Endothelial cell of umbilical vein (primary cell): ENCODE measurements around the gene CLDN7. TPM values are rescaled to one million over a fixed set of nuclear protein-coding genes. Genes with fewer than 3 reads are reported as not detected.
A peak's percentile ranks its signal among the peaks of the same experiment; 100 is the strongest.

Experiments
- BruUV-seq: library from RNA; stranded (reverse); fragments of 400-500 nt; replicated peaks from 2 replicates; lab custom pipeline; 2021; lab: Mats Ljungman, UMichigan
- CTCF ChIA-PET: fragments of 300-600, 350-600 bp; sonication (Branson Sonifier 250); formaldehyde crosslinking; loops from one replicate; lab custom pipeline; 2021; ENCODE audit warnings: antibody characterized with exemption, inconsistent platforms; lab: Charles Lee
- POLR2A ChIA-PET: fragments of 300-600, 350-600 bp; sonication (Branson Sonifier 250); formaldehyde crosslinking; loops from one replicate; lab custom pipeline; 2021; ENCODE audit warnings: antibody characterized with exemption, inconsistent platforms; lab: Charles Lee
- DNase-seq: peaks from one replicate; pipeline ENCODE4 v3.0.0-alpha.2; 2011; ENCODE audit warnings: low read depth, low spot score
- FAIRE-seq: peaks from 2 replicates; lab custom pipeline; 2011; peaks lifted over from hg19 to GRCh38; lab: Jason Lieb, UNC
- H2AFZ ChIP-seq: 2 replicates; pipeline ENCODE4 v1.6.0; 2012; ENCODE audit warnings: low read depth, low read length, control low read depth, inconsistent platforms
- H3K27ac ChIP-seq: 2 replicates; pipeline ENCODE4 v1.5.1; 2011; ENCODE audit warnings: low read depth, mild to moderate bottlenecking, control low read depth, low read length, moderate library complexity; ENCODE audit not compliant: insufficient read depth
- H3K27me3 ChIP-seq, 2 experiments: 2 replicates each; pipeline versions ENCODE4 v1.6.0 to v1.6.1; 2011; ENCODE audit warnings: low read length in 2 of 2, mixed read lengths in 1 of 2; ENCODE audit not compliant: control insufficient read depth in 2 of 2, insufficient read depth in 2 of 2
- H3K36me3 ChIP-seq, 2 experiments: 2 replicates in 1 of 2; 3 replicates in 1 of 2; pipeline ENCODE4 v1.5.1; 2011; ENCODE audit warnings: low read length in 2 of 2, mild to moderate bottlenecking in 1 of 2, moderate library complexity in 1 of 2; ENCODE audit not compliant: control insufficient read depth in 2 of 2, insufficient read depth in 2 of 2; ENCODE audit errors: extremely low read depth in 1 of 2
- H3K4me1 ChIP-seq: 3 replicates; pipeline ENCODE4 v1.5.1; 2011; ENCODE audit warnings: mild to moderate bottlenecking, low read length; ENCODE audit not compliant: control insufficient read depth, insufficient read depth; ENCODE audit errors: extremely low read depth
- H3K4me2 ChIP-seq: 2 replicates; pipeline ENCODE4 v1.6.1; 2011; ENCODE audit warnings: low read length, control low read depth, mixed read lengths; ENCODE audit not compliant: insufficient read depth
- H3K4me3 ChIP-seq, 3 experiments: fragments of 200-600 bp in 1 of 3; sonication (generic), shearing (Covaris generic) in 1 of 3; replicated peaks in 1 of 3; 2 replicates each; pipeline ENCODE4 v1.5.1; 2011 to 2016; ENCODE audit warnings: control low read depth in 3 of 3, low read length in 3 of 3, mild to moderate bottlenecking in 2 of 3, inconsistent platforms in 1 of 3, low read depth in 1 of 3, moderate library complexity in 1 of 3; ENCODE audit not compliant: insufficient read depth in 1 of 3
- H3K79me2 ChIP-seq: 2 replicates; pipeline ENCODE4 v1.6.0; 2012; ENCODE audit warnings: low read length, inconsistent platforms; ENCODE audit not compliant: control insufficient read depth, insufficient read depth
- H3K9ac ChIP-seq: replicated peaks from 2 replicates; pipeline ENCODE3; 2011; ENCODE audit warnings: low read length, control low read depth; ENCODE audit not compliant: insufficient read depth; ENCODE audit errors: extremely low read depth
- H3K9me1 ChIP-seq: replicated peaks from 3 replicates; pipeline ENCODE4 v1.6.0; 2011; ENCODE audit warnings: mild to moderate bottlenecking, low read length; ENCODE audit not compliant: control insufficient read depth, insufficient read depth; ENCODE audit errors: extremely low read depth
- H3K9me3 ChIP-seq: replicated peaks from 2 replicates; pipeline ENCODE4 v1.5.1; 2012; ENCODE audit warnings: low read length, inconsistent platforms; ENCODE audit not compliant: control insufficient read depth, insufficient read depth
- H4K20me1 ChIP-seq: replicated peaks from 2 replicates; pipeline ENCODE3; 2011; ENCODE audit warnings: mild to moderate bottlenecking, low read length; ENCODE audit not compliant: control insufficient read depth, insufficient read depth; ENCODE audit errors: extremely low read depth
- EZH2 ChIP-seq: IDR thresholded peaks from 2 replicates; pipeline ENCODE4 v1.6.1; 2012; ENCODE audit warnings: borderline replicate concordance, low read depth, mild to moderate bottlenecking, moderate library complexity, low read length, inconsistent platforms; ENCODE audit not compliant: severe bottlenecking
- FOS ChIP-seq: IDR thresholded peaks from 2 replicates; pipeline ENCODE4 v1.6.1; 2011; ENCODE audit warnings: mild to moderate bottlenecking, low read length, moderate library complexity, borderline replicate concordance; ENCODE audit not compliant: insufficient read depth
- GATA2 ChIP-seq: IDR thresholded peaks from 2 replicates; pipeline ENCODE4 v1.7.0; 2011; ENCODE audit warnings: low read depth, mild to moderate bottlenecking, moderate library complexity, mixed read lengths, low read length; ENCODE audit not compliant: insufficient read length, insufficient read depth
- JUN ChIP-seq: IDR thresholded peaks from 2 replicates; pipeline ENCODE4 v1.6.1; 2011; ENCODE audit warnings: borderline replicate concordance, low read depth; ENCODE audit not compliant: insufficient read length, insufficient read depth
- MYC ChIP-seq: IDR thresholded peaks from one replicate; pipeline ENCODE4 v1.6.1; 2011; ENCODE audit warnings: mild to moderate bottlenecking, low read depth, low read length
- POLR2A ChIP-seq: IDR thresholded peaks from 2 replicates; pipeline ENCODE4 v1.6.1; 2012; ENCODE audit warnings: low read depth, mild to moderate bottlenecking, control low read depth, low read length
- POLR2AphosphoS5 ChIP-seq: IDR thresholded peaks from 2 replicates; pipeline ENCODE4 v1.6.1; 2012; ENCODE audit warnings: low read depth, mild to moderate bottlenecking, control low read depth, low read length, moderate library complexity; ENCODE audit not compliant: insufficient read depth
- dilution Hi-C: fragments of 300-500 bp; cut with MboI; formaldehyde crosslinking; loops from one replicate; pipeline ENCODE4 v1.15.0; 2019; ENCODE audit warnings: low sequenced_read_pairs; ENCODE audit not compliant: extremely low pct_ligation_motif_present
- intact Hi-C: fragments of 100-400 bp; cut with micrococcal nuclease; formaldehyde crosslinking; loops from one replicate; pipeline ENCODE4 v1.10.0; 2022
- polyA plus RNA-seq, 4 experiments: library from polyadenylated mRNA; depleted of rRNA in 3 of 4; stranded (reverse) in 3 of 4; unstranded in 1 of 4; fragments of >200 nt; gene quantifications; 2 replicates each; pipeline versions ENCODE4 v1.2.1 to v1.2.3, GENCODE V29; 2011 to 2012; ENCODE audit warnings: missing spikeins in 1 of 4
- total RNA-seq: library from RNA; stranded (reverse); gene quantifications from 2 replicates; pipeline ENCODE4 v1.2.3, GENCODE V29; 2021
- TF ChIP-seq, protein P1 (sequence below), 2 donors: IDR thresholded peaks; 1 replicate in 1 of 2; 2 replicates in 1 of 2; pipeline ENCODE4 v1.5.1; 2011; ENCODE audit warnings: low read length in 2 of 2, mild to moderate bottlenecking in 2 of 2, moderate library complexity in 2 of 2, control low read depth in 1 of 2, inconsistent platforms in 1 of 2, low read depth in 1 of 2; ENCODE audit not compliant: insufficient read depth in 1 of 2; ENCODE audit errors: extremely low read depth in 1 of 2
- TF ChIP-seq, protein P2 (sequence below): IDR thresholded peaks from 2 replicates; pipeline ENCODE4 v1.6.1; 2011; ENCODE audit not compliant: insufficient read depth, insufficient read length

Gene CLDN7
- total and polyA plus RNA-seq, 2 donors (not counting 3 experiments of a cell fraction or from before 2014, with no cell fraction given), result 25.4 to 25.7 TPM

DNA sequence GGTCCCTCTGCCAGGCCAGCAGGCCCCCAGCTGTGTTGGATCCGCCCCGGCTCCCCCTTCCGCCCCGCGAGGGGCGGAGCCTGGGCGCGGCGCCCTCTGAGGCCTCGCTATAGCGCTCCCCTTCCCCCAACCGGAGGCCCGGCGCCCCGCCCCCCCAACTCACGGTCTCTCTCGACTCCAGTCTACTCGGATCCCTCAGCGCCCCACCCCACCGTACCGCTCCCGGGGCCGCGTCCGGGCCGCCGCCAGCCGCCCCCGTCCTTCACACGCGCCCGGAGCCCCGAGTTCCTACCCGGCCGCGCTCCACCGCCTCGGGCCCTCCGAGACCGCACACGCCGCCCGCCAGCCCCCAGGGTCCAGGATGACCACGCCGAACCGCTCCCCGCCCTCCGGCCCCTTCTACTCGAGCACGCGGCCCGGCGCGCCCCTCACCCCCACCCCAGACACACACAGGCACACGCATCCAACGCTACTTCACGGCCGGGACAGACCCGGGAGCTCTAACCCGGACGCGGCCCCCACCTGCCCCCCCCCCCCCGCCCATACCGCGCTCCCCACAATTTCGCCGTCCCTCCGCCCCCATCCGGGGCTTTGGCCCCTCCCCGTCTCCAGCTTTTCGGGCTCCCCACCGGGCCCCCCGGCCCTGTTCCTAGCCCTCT, 24.4 kb downstream of the CLDN7 start:
- no TSS peak for BruUV-seq
- intact Hi-C loops, result loop anchor here (5.0 kb wide), 1 partner anchor 619 kb away; the partner anchor contains the start of genes CYB5D1, NAA38 and TMEM88
- ChIA-PET POLR2A (interaction anchor here (0.7 kb wide), 1 partner anchor 205 kb away, joined by 6 read pairs; no protein-coding TSS in a partner anchor), CTCF (interaction anchor here (1.0 to 3.4 kb wide), 4 partner anchors 17 to 323 kb away, joined by 3 to 34 read pairs (median 3); partner anchors contain the start of genes ACADVL and DLG4)
- Histone ChIP-seq H3K9me1 (no peaks in the 10 kb centered on the region), H3K4me2 (peak overlapping the region; percentile 64), H3K27me3 (no peaks in the 10 kb centered on the region), H3K79me2 (peaks cover 64% of the 10 kb centered on the region), H4K20me1 (no peaks in the 10 kb centered on the region), H3K9ac (peak overlapping the region; percentile 14), H3K27ac (no peak overlapping the region), H3K36me3 (peaks cover 15 to 24% of the 10 kb centered on the region in 2 experiments), H3K4me3 (peak overlapping the region; percentile 41 to 96 (median 53)), H3K9me3 (no peaks in the 10 kb centered on the region), H2AFZ (no peak overlapping the region), H3K4me1 (peaks cover 32% of the 10 kb centered on the region)
- TF ChIP-seq FOS, result no peak
- TF ChIP-seq POLR2A, result peak; percentile 67
- TF ChIP-seq EZH2, result no peak
- TF ChIP-seq POLR2AphosphoS5, result peak; percentile 43
- no peak for TF ChIP-seq GATA2
- TF ChIP-seq, protein P1, sequence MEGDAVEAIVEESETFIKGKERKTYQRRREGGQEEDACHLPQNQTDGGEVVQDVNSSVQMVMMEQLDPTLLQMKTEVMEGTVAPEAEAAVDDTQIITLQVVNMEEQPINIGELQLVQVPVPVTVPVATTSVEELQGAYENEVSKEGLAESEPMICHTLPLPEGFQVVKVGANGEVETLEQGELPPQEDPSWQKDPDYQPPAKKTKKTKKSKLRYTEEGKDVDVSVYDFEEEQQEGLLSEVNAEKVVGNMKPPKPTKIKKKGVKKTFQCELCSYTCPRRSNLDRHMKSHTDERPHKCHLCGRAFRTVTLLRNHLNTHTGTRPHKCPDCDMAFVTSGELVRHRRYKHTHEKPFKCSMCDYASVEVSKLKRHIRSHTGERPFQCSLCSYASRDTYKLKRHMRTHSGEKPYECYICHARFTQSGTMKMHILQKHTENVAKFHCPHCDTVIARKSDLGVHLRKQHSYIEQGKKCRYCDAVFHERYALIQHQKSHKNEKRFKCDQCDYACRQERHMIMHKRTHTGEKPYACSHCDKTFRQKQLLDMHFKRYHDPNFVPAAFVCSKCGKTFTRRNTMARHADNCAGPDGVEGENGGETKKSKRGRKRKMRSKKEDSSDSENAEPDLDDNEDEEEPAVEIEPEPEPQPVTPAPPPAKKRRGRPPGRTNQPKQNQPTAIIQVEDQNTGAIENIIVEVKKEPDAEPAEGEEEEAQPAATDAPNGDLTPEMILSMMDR (IDR thresholded peaks at IDR 0.05; ENCODE audit: extremely low read depth in 1 of 2, insufficient read depth in 1 of 2, low read depth in 1 of 2, low read length in 2 of 2), result no peak
- TF ChIP-seq, protein P2, sequence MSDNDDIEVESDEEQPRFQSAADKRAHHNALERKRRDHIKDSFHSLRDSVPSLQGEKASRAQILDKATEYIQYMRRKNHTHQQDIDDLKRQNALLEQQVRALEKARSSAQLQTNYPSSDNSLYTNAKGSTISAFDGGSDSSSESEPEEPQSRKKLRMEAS, result no peak
- peak; percentile 44 for TF ChIP-seq MYC
- no peak for TF ChIP-seq JUN
- dilution Hi-C loops, result no loop called here
- peak; percentile 47 for DNase-seq
- no peak for FAIRE-seq
